OCI-LY3 (cell line): ENCODE data around the gene FSIP2.

ENCODE experiments used
- CTCF ChIP-seq: fragments of 200-600, 300-600 bp; sonication (generic); IDR thresholded peaks from 2 replicates; pipeline ENCODE4 v1.5.1; 2014; ENCODE audit warnings: antibody characterized with exemption, low read length, low read depth
- EZH2phosphoT487 ChIP-seq: fragments of 200-600 bp; shearing (Covaris generic); IDR thresholded peaks from 2 replicates; pipeline ENCODE4 v1.6.1; 2018; ENCODE audit warnings: antibody characterized with exemption, mixed run types, low read depth

- TF ChIP-seq CTCF (peak; percentile 55), EZH2phosphoT487 (no peak)
Measured at GRCh38 chr2:185738679-185739472, at the start of gene FSIP2.
